GM21786 (cell line): Measurements from ENCODE around the gene APBB1.
A peak's percentile ranks its signal among the peaks of the same experiment; 100 is the strongest.

ENCODE experiments used
- ATAC-seq: cut with Tn5 transposase; IDR thresholded peaks from one replicate; pipeline ENCODE4 v1.9.1; 2021; ENCODE audit not compliant: unreplicated experiment

The APBB1 gene

GRCh38 chr11:6417907-6418556 is 862 bp downstream of the APBB1 start:
- ATAC-seq: no peak

- no peak for ATAC-seq
Measured at GRCh38 chr11:6415797-6416196, 3.1 kb downstream of the APBB1 start.

GRCh38 chr11:6414874-6415328 is 4.0 kb downstream of the APBB1 start:
- peak; percentile 44 for ATAC-seq

- no peak for ATAC-seq
Measured at GRCh38 chr11:6413791-6414201, 5.1 kb downstream of the APBB1 start.

GRCh38 chr11:6411594-6412031 is 7.3 kb downstream of the APBB1 start:
- ATAC-seq: no peak

- ATAC-seq: no peak
Measured at GRCh38 chr11:6410695-6411430, 8.0 kb downstream of the APBB1 start.

GRCh38 chr11:6406370-6406769 is 12.5 kb downstream of the APBB1 start:
- no peak for ATAC-seq

- no peak for ATAC-seq
Measured at GRCh38 chr11:6405846-6406245, 13.0 kb downstream of the APBB1 start.

- ATAC-seq: no peak
Measured at GRCh38 chr11:6405052-6405667, 13.7 kb downstream of the APBB1 start.

- no peak for ATAC-seq
Measured at GRCh38 chr11:6404342-6405051, 14.4 kb downstream of the APBB1 start.

GRCh38 chr11:6403539-6403938 is 15.4 kb downstream of the APBB1 start:
- ATAC-seq: no peak

- peak; percentile 94 for ATAC-seq
Measured at GRCh38 chr11:6402561-6402981, 16.3 kb downstream of the APBB1 start.

GRCh38 chr11:6402061-6402470 is 16.8 kb downstream of the APBB1 start:
- ATAC-seq: peak; percentile 45

- no peak for ATAC-seq
Measured at GRCh38 chr11:6401464-6401863, 17.4 kb downstream of the APBB1 start.

GRCh38 chr11:6400431-6401345 is 18.2 kb downstream of the APBB1 start:
- no peak for ATAC-seq

- no peak for ATAC-seq
Measured at GRCh38 chr11:6397636-6398035, 21.3 kb downstream of the APBB1 start.

- no peak for ATAC-seq
Measured at GRCh38 chr11:6397156-6397555, 21.7 kb downstream of the APBB1 start.

- ATAC-seq: no peak
Measured at GRCh38 chr11:6395470-6396060, 23.3 kb downstream of the APBB1 start.

GRCh38 chr11:6393989-6394670 is 24.8 kb downstream of the APBB1 start:
- no peak for ATAC-seq
